Measurements from ENCODE around the gene CEP55.

- TF ChIP-seq CTCF (IDR thresholded peaks at IDR 0.05; ENCODE audit: low read length) (no peak), EZH2 (IDR thresholded peaks at IDR 0.05; ENCODE audit: borderline replicate concordance, low read length) (no peak)
These were observed 42.3 kb upstream of the CEP55 start for GRCh38 chr10:93454146-93454545.

All from OCI-LY1 (cell line).